ENCODE results near the gene ITIH4.

DNA sequence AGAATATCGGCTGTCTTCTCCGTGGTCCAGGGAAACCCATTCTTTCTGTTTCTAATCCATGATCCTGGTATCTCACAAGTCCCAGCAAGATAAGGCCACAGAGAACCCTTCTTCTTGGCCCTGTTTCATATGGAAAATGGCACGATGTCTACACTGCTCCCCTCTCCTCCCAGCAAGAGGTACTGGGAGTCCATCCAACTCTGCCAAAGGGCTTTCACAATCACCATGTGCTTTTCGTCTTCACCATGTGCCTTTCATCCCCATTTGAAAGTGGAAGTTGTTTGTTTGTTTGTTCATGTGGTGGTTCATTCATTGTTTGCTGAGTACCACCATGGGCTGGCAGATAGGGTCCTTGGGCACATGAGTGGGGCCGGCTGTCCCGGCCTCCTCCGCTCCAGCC, 30.4 kb downstream of the ITIH4 start:
- no peak for TF ChIP-seq POLR2AphosphoS5 (IDR thresholded peaks at IDR 0.05; ENCODE audit: low read depth, low read length)
- TF ChIP-seq, protein P1, sequence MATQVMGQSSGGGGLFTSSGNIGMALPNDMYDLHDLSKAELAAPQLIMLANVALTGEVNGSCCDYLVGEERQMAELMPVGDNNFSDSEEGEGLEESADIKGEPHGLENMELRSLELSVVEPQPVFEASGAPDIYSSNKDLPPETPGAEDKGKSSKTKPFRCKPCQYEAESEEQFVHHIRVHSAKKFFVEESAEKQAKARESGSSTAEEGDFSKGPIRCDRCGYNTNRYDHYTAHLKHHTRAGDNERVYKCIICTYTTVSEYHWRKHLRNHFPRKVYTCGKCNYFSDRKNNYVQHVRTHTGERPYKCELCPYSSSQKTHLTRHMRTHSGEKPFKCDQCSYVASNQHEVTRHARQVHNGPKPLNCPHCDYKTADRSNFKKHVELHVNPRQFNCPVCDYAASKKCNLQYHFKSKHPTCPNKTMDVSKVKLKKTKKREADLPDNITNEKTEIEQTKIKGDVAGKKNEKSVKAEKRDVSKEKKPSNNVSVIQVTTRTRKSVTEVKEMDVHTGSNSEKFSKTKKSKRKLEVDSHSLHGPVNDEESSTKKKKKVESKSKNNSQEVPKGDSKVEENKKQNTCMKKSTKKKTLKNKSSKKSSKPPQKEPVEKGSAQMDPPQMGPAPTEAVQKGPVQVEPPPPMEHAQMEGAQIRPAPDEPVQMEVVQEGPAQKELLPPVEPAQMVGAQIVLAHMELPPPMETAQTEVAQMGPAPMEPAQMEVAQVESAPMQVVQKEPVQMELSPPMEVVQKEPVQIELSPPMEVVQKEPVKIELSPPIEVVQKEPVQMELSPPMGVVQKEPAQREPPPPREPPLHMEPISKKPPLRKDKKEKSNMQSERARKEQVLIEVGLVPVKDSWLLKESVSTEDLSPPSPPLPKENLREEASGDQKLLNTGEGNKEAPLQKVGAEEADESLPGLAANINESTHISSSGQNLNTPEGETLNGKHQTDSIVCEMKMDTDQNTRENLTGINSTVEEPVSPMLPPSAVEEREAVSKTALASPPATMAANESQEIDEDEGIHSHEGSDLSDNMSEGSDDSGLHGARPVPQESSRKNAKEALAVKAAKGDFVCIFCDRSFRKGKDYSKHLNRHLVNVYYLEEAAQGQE (IDR thresholded peaks at IDR 0.05; ENCODE audit: insufficient read depth in 1 of 2, low read depth in 2 of 2, low read length in 2 of 2) = no peak
- TF ChIP-seq SIN3A (IDR thresholded peaks at IDR 0.05; ENCODE audit: borderline replicate concordance, insufficient read depth, low read length) = no peak
- no peak for TF ChIP-seq TAF1 (IDR thresholded peaks at IDR 0.05; ENCODE audit: borderline replicate concordance, insufficient read depth, low read length)
- no peak for TF ChIP-seq FOXP2 (optimal IDR thresholded peaks at IDR 0.05; ENCODE audit: borderline replicate concordance, extremely low read depth, extremely low read length, insufficient read depth)

All from PFSK-1 (cell line).